ENCODE measurements around the gene PRKCQ.

GRCh38 chr10:6621536-6621935, 41.5 kb upstream of the PRKCQ start:
- TF ChIP-seq, protein P1, sequence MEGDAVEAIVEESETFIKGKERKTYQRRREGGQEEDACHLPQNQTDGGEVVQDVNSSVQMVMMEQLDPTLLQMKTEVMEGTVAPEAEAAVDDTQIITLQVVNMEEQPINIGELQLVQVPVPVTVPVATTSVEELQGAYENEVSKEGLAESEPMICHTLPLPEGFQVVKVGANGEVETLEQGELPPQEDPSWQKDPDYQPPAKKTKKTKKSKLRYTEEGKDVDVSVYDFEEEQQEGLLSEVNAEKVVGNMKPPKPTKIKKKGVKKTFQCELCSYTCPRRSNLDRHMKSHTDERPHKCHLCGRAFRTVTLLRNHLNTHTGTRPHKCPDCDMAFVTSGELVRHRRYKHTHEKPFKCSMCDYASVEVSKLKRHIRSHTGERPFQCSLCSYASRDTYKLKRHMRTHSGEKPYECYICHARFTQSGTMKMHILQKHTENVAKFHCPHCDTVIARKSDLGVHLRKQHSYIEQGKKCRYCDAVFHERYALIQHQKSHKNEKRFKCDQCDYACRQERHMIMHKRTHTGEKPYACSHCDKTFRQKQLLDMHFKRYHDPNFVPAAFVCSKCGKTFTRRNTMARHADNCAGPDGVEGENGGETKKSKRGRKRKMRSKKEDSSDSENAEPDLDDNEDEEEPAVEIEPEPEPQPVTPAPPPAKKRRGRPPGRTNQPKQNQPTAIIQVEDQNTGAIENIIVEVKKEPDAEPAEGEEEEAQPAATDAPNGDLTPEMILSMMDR (IDR thresholded peaks at IDR 0.05; ENCODE audit: insufficient read depth, low read depth, low read length): no peak
- no peak for TF ChIP-seq EZH2 (IDR thresholded peaks at IDR 0.05; ENCODE audit: insufficient read depth, low read length)
